HCT116 (cell line): ENCODE measurements around the gene CABP1.

Experiments
- ATF3 ChIP-seq: IDR thresholded peaks from 2 replicates; pipeline ENCODE4 v1.6.1; 2012
- CEBPB ChIP-seq: IDR thresholded peaks from 2 replicates; pipeline ENCODE4 v1.6.1; 2012; ENCODE audit warnings: low read depth
- CTCF ChIP-seq, 3 experiments: fragments of 200-600 bp in 1 of 3; sonication (generic) in 1 of 3; IDR thresholded peaks in 2 of 3; conservative IDR thresholded peaks in 1 of 3; 2 replicates each; pipeline ENCODE4 v1.5.1; 2012 to 2017; ENCODE audit warnings: low read depth in 2 of 3, low read length in 2 of 3, antibody characterized with exemption in 1 of 3, borderline replicate concordance in 1 of 3, control low read depth in 1 of 3, mild to moderate bottlenecking in 1 of 3, mixed read lengths in 1 of 3, mixed run types in 1 of 3, moderate library complexity in 1 of 3; ENCODE audit not compliant: insufficient read depth in 1 of 3
- EGR1 ChIP-seq: IDR thresholded peaks from 2 replicates; pipeline ENCODE4 v1.6.1; 2012; ENCODE audit warnings: low read depth
- EZH2 ChIP-seq: fragments of 200-600 bp; sonication (generic); IDR thresholded peaks from 2 replicates; pipeline ENCODE4 v1.6.1; 2017; ENCODE audit warnings: antibody characterized with exemption, mixed run types
- MAX ChIP-seq: IDR thresholded peaks from 2 replicates; pipeline ENCODE4 v1.6.1; 2012
- POLR2A ChIP-seq: IDR thresholded peaks from 2 replicates; pipeline ENCODE4 v1.7.0; 2011; ENCODE audit warnings: borderline replicate concordance; ENCODE audit not compliant: insufficient read depth, insufficient read length; ENCODE audit errors: extremely low read depth
- POLR2AphosphoS5 ChIP-seq: IDR thresholded peaks from 2 replicates; pipeline ENCODE4 v1.6.1; 2011; ENCODE audit warnings: mild to moderate bottlenecking, low read depth, low read length, moderate library complexity
- RAD21 ChIP-seq: IDR thresholded peaks from 2 replicates; pipeline ENCODE4 v1.6.1; 2012; ENCODE audit warnings: low read depth, mild to moderate bottlenecking
- REST ChIP-seq: IDR thresholded peaks from 2 replicates; pipeline ENCODE4 v1.6.1; 2012; ENCODE audit warnings: low read depth
- SIN3A ChIP-seq: IDR thresholded peaks from 2 replicates; pipeline ENCODE4 v1.6.1; 2012; ENCODE audit warnings: low read depth
- SP1 ChIP-seq: IDR thresholded peaks from 2 replicates; pipeline ENCODE4 v1.6.1; 2012; ENCODE audit warnings: low read depth
- TCF7L2 ChIP-seq: IDR thresholded peaks from 2 replicates; pipeline ENCODE4 v1.7.0; 2011; ENCODE audit warnings: borderline replicate concordance, inconsistent platforms; ENCODE audit not compliant: insufficient read depth, insufficient read length; ENCODE audit errors: extremely low read depth

GRCh38 chr12:120690978-120691377 lies 50.6 kb downstream of the CABP1 start:
- TF ChIP-seq ATF3, result no peak
- no peak for TF ChIP-seq MAX
- TF ChIP-seq CEBPB, result no peak
- TF ChIP-seq POLR2A, result no peak
- TF ChIP-seq CTCF (IDR thresholded peaks at IDR 0.05 in 2 of 3, conservative IDR thresholded peaks at IDR 0.05 in 1 of 3; ENCODE audit: borderline replicate concordance in 1 of 3, insufficient read depth in 1 of 3, low read depth in 2 of 3, low read length in 2 of 3), result no peak
- TF ChIP-seq REST, result no peak
- no peak for TF ChIP-seq EGR1
- TF ChIP-seq RAD21, result no peak
- TF ChIP-seq POLR2AphosphoS5, result no peak
- TF ChIP-seq SP1, result no peak
- no peak for TF ChIP-seq SIN3A
- TF ChIP-seq EZH2, result no peak
- no peak for TF ChIP-seq TCF7L2
